Hematopoietic multipotent progenitor cell treated with erythropoietin and hydrocortisone succinate and interleukin-3 and kit ligand, for 17 days (in vitro differentiated cells): ENCODE data around the gene COL1A1.

Source experiments
- DNase-seq: peaks from one replicate; pipeline ENCODE4 v3.0.0-alpha.2; 2015; ENCODE audit warnings: low spot score

The COL1A1 gene

DNA sequence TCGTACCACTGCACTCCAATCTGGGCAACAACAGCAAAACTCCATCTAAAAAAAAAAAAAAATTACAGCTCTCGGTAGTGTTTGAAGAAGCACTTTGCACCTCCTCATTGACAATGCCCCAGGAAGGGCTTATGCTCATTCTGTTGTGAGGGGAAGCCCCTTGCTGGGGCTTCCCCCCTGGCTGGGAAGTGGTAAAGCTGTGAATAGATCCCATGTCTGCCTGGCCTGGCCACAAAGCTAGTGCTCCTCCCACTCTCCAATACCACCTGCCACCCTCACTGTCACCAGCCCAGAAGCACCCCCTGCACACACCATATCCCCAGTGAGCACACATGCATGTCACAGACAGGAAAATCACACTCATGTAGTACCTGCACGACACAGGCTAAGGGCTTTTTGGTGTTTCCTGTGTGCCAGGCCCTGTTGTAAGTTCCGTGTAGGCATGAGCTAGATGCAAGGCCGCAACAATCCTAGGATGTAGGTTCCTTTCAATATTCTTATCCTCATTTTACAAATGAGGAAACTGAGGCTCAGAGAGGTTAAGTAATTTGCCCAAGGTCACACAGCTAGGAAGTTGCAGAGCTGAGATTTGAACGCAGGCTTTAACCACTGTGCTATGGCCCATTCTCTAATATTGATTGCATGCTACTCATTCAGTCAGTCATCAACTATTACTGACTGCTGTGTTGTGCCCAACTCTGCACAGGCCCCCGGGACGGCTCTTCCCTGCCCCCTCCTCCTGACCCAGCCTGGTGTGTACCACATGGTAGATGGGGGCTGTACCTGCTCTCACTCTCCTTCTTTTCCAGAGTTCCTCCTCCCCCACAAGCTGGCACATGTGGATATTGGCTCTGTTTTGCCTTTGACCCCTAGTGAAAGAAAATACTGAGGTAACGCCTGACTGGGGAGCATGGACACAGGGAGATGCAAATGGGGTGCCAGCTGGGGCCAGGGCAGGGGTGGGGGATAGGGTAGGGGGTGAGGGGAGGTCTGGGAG is 11.9 kb upstream of the COL1A1 start:
- DNase-seq, result no peak

- no peak for DNase-seq
These were observed 10.9 kb upstream of the COL1A1 start for GRCh38 chr17:50212121-50212843.

GRCh38 chr17:50211249-50212120 is 10.1 kb upstream of the COL1A1 start:
- no peak for DNase-seq

GRCh38 chr17:50210240-50211225 is 9.1 kb upstream of the COL1A1 start:
- no peak for DNase-seq

DNA sequence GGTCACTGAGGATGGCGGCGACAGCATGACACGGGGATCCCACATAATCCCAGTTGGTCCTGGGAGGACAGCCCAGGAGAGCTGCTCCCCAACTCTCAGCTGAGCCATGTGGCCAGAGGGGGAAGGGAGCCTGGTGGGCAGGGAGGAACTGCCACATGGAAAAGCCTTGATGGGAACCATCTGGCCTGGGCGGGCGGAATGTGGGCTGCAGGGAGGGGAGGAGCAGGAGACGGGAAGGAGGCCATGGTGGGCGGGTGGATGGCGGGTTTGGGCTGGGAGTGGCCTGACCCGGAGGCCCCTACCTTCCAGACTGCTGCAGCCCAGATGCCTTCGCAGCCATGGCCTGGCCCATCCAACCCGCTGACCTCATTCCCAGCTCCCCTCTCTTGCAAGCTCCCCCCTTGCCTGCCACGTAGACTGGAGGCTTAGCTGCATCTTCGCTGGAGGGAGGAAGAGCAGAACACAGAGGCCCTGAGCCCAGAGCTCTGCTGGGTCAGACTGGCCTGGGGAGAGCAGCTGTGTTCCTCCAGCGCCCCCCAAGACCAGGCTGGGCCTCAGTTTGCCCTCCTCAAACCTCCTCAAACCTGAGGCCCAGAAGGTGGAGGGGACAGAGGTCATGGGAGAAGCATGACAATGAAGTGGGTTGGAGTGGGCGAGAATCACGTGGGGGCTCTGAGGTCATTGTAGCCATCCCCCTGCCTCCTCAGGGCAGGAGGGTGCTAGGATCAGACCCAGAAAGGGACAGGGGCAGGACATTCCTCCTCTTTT is 8.2 kb upstream of the COL1A1 start:
- DNase-seq, result no peak

GRCh38 chr17:50209133-50209471 is 7.7 kb upstream of the COL1A1 start:
- no peak for DNase-seq

DNA sequence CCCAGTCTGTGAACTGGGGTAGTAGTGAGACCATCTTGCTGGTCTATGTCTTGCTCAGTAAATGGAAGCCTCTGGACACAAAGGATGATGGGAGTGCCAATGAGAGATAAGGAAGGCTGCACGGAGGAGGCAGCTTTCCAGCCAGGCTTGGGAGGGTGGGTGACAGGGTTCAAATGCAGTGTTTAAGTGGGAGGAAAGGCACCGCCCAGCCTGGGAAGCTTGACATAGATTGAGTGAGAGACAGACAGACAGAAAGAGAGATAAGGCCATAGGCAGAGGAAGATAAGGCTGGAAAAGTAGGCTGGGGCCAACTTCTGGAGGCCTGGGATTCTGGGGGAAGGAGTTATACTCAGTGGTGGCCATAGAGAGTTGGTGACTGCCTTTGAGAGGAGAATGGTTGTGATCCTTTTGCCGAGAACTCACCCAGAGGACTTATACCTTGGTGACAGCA is 7.2 kb upstream of the COL1A1 start:
- DNase-seq, result no peak

GRCh38 chr17:50207792-50208567 is 6.5 kb upstream of the COL1A1 start:
- DNase-seq, result no peak

DNA sequence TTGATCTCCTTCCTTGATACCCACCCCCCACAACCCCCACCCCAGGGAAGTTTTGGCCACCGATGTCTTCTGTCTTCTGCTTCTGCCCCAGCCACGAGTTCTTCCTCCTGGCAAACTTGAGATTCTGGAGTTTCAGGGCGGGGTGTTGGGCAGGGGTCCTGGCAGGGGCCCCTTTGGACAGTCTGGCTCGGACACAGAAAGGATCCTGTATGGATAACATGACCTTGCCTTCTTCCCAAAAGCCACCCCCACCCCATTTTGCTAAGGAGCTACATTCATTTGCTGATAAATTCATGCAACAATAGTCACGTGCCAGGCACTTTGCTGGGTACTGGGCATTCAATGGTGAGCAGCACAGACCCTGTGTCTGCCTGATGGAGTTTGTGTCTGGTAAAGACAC is 5.9 kb upstream of the COL1A1 start:
- DNase-seq, result no peak

GRCh38 chr17:50206604-50207293 is 5.3 kb upstream of the COL1A1 start:
- DNase-seq, result no peak

DNA sequence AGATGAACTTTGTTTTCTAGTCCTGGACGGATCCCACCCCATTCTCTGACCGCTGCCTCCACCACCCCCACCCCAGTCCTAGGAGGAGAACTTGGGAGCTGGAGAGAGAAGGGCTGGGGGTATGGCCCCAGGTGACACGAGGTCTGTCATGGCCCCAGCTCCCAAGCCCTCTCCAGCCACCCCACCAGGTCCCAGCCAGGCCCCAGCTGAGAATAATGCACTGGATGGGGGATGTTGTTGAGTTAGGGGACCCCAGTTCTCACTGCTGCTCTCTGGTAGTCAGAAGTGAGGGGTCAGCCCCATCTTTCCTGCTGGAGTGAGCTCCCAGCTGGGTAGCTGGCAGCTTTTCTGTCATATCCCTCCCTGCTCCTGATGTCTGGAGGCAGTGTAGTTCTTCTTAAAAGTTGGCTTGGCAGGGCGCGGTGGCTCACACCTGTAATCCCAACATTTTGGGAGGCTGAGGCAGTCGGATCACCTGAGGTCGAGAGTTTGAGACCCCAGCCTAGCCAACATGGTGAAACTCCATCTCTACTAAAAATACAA is 4.6 kb upstream of the COL1A1 start:
- no peak for DNase-seq

GRCh38 chr17:50205111-50205962 is 3.9 kb upstream of the COL1A1 start:
- no peak for DNase-seq

DNA sequence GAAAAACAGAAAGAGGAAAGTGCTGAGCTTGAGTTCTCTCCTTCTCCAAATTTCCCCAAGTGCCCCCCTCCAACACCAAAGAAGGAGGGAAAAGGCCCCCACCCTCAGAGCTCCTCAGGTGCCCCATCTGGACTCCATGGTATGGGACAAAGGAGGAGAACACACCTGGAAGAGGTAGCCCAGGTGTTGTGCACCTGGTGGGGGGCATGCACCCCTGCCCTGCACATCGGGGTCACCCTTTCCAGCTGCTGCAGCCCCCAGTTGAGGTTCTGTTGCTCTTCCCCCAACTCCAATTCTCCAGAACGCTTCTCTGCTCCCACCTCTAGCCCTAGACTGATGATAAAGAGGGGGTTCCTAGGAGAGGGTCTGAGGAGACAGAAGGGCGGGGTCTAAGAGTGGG is 3.0 kb upstream of the COL1A1 start:
- no peak for DNase-seq

- DNase-seq, result no peak
These were observed 2.3 kb upstream of the COL1A1 start for GRCh38 chr17:50203604-50204345.

DNA sequence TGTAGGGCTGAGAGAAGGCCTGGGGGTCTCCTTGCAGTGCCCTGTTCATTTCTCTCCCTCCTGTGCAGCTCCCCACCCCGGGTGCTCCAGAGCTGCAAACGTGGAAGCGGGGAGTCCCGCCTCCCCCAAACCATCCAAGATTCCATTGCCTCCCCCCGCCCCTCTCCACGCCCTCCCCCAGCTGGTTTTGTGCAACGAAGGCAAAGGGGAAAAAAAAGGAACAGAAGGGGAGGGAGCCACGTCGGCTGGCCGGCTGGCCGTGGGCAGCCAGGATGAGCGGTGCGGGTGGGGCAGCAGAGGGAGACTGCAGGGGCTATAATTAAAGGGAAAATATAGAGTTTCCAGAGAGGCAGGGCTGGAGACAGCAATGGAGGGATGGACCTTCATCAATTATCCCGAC is 1.7 kb upstream of the COL1A1 start:
- DNase-seq, result no peak

- peak; percentile 77 for DNase-seq
These were observed 765 bp downstream of the COL1A1 start for GRCh38 chr17:50200457-50201275.
